DMS 273 treated with DMSO at 0.1 percent for 48 hours (cell line): ENCODE measurements around the gene SNRPD2.
"Not testable (repeated sequence)": the region's sequence is repeated elsewhere in the genome, so short reads cannot be mapped to it uniquely, and the experiment has no call there.

Source experiments
- DNase-seq: peaks from one replicate; lab custom pipeline; 2025; lab: John Stamatoyannopoulos, UW

The SNRPD2 gene

DNA sequence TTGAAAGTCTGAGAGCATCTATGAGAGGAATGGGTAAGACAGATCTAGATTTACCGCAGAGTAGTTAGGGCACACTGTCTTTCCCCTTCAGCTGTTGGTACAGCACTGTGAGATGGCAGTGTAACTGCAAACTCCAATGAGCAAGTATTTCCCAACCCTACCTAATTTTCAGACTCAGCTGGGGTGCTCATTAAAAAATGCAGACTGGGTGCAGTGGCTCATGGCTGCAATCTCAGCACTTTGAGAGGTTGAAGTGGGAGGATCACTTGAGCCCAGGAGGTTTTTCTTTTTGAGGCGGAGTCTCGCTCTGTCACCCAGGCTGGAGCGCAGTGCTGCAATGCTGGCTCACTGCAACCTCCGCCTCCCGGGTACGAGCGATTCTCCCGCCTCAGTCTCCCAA is 13.4 kb upstream of the SNRPD2 start:
- DNase-seq: no peak

DNA sequence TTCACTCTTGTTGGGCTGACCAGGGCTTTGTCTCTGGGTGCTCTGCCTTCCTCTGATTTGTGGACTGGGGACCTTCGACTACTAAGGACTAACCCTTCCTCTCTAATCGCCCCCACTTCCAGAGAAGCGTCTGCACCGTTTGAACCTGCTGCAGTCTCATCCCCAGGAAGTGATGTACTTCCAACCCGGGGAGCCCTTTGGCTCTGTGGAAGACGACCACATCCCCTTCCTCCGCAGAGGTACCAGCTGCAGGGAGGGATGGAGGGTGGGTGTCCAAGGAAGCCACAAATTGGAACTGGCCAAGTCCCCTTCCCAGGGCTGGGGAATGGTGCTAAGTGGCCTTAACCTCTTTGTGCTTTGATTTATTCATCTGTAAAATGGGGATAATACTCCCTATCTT is 9.9 kb upstream of the SNRPD2 start:
- DNase-seq: no peak

DNA sequence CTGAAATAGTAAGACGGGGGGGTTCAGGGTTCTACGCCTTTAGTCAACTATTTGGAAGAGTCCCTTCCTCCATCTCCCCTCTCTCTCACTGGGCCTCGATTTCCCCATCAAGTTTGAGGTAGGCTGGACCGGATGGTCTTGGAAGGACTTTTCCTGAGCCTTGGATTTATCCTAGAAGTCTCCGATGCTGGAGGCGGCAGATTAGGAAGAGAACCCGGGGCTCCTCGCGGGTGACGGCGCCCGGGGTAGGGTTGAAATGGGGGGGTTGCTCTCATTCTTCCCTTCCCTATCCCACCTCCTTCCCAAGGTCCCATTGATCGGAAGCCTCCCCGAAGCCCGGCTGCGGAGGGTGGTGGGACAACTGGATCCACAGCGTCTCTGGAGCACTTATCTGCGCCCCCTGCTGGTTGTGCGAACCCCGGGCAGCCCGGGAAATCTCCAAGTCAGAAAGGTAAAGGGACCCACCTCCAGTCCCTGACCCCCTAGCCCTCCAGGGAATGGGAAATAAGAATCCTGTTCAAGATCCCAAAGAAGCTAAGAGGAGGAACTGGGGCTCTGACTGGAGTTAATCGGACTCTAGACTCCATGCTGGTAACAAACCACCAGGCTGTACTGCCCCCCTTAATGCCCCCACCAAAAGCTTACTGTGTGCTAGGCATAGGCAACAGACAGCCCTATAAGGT is 1.5 kb upstream of the SNRPD2 start:
- peak; percentile 19 for DNase-seq

DNA sequence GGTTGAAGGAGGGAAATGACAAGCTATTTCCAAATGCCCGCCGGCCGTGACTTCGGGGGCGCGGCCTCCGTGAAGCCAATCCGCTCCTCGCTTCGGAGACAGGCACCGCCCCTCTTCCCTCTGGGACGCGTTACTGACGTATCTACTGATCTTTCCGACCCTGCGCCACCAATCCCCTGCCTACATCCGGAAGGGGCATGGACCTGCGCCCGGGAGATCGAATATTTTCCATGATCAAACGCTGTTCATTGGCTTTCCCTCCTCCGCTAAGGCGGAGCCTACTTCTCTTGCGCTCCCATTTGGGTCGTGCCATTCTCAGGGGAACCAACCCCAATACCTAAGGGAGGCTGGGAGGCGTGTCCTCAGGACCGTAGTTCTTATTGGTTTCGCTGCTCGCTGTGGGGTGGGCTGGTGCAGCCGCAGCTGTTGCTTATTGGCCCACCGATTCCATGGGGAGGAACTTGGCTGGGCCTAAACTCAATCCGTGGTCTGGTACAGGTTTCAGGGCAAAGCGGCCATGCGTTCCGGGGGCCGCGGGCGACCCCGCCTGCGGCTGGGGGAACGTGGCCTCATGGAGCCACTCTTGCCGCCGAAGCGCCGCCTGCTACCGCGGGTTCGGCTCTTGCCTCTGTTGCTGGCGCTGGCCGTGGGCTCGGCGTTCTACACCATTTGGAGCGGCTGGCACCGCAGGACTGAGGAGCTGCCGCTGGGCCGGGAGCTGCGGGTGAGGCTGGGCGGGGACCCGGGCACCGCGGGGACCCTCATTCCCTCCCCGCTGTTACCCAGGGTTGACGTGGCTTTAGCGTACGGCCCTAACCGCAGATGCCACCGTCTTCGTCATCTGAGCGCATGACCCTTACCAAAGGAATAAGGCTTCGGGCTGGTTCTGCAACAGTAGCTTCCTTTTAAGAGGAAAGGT is 693 bp upstream of the SNRPD2 start, which contains the start of gene QPCTL:
Gene QPCTL (plus strand): TSS at position 480 of the 919 bp plus-strand sequence. CDS start 38 bp downstream, at position 518.
- peak; percentile 99 for DNase-seq

DNA sequence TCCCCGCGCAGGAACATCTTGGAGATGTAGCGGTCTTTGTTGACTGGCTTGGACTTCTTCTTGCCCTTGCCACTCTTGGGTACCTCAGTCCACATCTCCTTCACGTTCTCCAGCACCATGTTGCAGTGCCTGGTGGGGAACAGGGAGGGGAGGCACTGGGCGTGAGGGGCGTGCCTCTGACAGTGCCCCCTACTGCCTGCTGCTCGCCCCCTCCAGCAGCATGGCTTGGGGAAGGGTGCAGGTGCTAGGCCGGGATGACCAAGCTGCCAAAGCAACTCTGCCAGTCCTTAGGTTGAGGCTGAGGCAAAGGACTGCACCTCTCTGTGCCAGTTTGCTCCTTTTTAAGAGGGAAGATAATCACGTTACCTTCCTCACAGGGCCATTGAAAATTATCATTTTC is 4.2 kb downstream of the SNRPD2 start:
- no peak for DNase-seq

DNA sequence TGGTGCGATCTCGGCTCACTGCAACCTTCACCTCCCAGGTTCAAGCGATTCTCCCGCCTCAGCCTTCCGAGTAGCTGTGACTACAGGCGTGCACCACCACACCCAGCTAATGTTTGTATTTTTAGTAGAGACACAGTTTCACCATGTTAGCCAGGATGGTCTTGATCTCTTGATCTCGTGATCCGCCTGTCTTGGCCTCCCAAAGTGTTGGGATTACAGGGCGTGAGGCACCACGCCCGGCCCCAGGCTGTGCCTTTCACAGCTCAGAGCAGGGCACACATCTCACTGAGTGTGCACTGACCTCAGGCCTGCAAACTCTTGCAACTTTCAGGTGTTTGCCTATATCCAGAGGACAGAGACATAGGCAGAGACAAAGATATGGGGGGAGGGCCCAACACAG is 6.7 kb downstream of the SNRPD2 start:
- DNase-seq: not testable (repeated sequence)

DNA sequence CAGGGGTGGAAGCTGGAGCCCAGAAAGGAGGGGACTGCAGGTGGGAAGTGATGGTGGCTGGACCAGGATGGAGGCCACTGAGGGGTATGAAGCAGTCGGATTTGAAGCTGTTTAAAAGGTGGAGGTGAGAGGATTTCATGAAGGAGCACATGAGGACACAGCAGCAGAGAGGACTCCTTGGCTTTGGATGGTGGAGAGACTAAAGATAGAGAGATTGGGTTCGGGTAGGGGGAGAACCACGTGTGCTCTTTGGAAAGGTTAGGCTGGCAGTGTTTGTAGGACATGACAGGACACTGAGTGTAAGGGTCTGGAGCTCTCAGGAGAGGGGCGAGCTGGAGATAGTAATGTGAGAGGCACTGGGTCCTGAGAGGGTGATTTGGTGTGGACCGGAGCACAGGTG is 8.8 kb downstream of the SNRPD2 start:
- no peak for DNase-seq

DNA sequence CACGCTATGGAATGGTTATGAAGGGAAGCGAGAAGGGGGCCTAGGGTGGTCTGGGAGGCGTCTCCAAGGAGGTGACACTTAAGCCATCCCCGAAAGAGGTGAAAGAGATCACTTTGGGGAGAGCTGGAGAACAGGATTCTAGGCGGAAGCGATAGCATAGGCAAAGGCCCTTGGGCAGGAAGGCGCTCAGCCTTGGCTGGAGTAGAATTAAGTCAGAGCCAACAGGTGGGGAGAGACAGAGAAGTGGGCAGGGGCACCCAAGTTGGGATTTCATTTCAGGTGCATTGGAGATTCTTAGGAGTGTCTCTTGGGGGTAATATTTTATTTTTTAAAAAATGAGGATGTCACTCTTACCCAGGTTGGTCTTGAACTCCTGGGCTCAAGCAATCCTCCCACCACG is 9.6 kb downstream of the SNRPD2 start:
- no peak for DNase-seq

DNA sequence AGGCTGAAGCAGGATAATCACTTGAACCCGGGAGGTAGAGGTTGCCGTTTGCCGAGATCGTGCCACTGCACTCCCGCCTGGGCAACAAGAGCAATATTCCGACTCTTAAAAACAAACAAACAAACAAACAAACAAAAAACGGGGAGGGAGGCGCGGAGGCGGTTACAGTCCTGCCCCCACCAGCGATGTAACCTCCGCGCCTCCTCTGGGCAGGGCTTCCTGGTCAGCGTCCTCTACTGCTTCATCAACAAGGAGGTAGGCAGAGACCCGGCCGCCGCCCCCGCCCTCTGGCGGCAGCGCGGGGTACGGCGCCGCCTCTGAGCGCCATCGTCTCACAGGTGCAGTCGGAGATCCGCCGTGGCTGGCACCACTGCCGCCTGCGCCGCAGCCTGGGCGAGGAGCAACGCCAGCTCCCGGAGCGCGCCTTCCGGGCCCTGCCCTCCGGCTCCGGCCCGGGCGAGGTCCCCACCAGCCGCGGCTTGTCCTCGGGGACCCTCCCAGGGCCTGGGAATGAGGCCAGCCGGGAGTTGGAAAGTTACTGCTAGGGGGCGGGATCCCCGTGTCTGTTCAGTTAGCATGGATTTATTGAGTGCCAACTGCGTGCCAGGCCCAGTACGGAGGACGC is 10.2 kb downstream of the SNRPD2 start:
- peak; percentile 69 for DNase-seq

DNA sequence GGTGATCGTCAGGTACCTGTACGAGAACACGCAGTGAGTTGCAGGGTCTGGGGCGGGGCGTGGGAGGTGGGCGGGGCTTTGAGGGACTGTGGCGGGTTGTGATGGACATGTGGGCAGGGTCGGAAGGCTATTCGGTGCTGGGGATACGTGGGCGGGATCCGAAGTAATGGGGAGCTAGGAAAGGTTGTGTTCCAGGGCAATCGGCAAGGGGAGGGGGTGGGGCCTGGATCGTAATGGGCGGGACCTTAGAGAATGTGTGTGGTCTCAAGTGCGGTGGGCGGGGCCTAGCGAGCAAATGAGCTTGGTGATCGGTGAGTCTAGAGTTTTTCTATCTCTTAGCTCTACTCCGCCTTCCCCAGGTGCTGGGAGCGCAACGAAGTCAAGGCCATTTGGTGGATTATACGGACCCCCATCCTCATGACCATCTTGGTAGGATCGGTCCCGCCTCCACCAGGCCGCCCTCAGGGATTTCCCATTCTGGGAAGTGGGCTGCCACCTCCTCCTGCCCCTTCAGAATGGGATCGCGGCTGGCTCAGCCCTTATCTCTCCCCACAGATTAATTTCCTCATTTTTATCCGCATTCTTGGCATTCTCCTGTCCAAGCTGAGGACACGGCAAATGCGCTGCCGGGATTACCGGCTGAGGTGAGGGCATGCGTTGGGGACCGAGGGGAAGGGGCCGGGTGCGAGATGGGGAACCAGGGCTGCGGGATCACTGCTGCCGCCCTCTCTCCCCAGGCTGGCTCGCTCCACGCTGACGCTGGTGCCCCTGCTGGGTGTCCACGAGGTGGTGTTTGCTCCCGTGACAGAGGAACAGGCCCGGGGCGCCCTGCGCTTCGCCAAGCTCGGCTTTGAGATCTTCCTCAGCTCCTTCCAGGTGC is 14.2 kb downstream of the SNRPD2 start:
- DNase-seq: peak; percentile 83

DNA sequence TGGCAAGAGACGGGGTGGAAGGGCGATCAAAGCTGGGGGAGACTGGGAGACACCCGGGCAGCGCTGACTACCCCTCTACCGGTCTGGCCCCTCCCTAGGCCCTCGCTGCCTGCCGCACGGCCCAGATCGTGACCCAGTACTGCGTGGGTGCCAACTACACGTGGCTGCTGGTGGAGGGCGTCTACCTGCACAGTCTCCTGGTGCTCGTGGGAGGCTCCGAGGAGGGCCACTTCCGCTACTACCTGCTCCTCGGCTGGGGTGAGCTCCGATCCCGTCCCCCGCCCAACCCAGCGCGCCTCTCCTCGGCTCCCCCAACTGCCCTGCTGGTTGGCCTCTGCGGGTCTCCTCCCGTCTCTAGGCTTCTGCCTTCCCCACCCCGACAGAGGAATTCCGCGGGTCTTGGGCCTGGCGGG is 14.9 kb downstream of the SNRPD2 start:
- DNase-seq: no peak

DNA sequence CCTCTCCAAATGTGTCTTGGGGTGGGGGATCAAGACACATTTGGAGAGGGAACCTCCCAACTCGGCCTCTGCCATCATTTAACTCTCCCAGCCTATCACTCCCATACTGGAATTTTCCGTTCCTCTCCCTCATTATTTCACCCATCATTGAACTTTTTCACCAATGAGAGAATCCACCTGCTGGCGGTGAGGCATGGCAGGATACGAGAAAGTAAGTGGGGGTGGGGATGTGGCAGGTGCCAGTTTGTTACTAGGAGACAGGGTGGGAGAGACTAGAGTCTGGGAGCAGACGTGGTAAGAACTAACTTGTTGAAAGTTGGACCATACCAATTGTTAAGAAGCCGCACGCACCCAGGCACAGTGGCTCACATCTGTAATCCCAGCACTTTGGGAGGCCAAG is 16.8 kb downstream of the SNRPD2 start:
- no peak for DNase-seq

DNA sequence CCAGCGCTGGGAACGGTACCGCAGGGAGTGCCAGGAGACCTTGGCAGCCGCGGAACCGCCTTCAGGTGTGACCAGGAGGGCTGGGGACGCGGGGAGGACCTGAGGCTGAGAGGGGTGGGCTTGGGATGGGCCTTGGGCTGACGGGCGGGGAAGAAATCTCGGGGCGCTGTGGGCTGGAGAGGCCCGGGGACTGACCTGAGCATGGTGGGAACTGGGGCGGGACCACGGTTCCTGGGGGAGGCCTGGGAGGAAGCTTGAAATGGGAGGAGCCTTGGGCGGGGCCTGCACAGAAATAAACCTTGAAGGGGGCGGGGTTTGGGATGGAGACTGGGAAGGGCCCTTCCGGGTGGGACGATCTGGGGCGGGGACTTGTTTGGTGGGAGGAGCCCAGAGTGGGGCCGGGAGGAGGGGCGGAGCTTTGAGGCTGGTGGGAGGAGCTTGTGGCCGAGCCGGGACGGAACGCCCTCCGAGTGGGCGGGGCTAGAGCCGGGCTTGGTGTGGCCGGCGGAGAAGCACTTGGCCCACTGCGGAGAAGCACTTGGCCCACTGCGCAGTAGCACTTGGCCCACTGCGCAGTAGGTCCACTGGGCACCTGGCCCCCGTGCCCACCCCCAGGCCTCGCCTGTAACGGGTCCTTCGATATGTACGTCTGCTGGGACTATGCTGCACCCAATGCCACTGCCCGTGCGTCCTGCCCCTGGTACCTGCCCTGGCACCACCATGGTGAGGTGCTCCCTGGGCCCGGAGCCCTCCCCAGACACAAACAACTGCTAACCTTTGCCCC is 20.9 kb downstream of the SNRPD2 start:
- no peak for DNase-seq

DNA sequence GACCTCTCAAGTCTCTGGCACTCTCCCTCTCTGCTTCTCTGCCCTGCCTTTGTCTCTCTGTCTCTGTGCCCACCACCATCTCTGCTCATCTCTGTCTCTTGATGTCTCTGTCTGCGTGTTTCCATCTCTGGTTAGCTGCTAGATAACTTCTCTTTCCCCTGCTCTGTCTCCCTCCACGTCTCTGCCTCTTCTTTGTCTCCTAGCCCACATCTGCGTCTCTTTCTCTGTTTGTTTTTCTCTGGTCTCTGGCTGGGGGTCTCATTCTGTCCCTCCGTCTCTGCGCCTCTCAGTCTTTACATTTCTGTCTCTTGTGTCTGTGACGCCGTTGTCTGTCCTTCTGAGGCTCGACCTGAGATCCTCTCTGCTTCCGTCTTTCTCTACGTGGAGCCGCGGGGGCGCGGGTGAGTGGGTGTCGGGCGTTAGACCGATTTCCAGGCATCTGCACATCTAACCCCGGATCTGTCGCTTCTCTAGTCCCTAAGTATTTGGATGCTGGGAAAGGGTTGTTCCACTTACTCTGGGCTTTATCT is 23.3 kb downstream of the SNRPD2 start:
- no peak for DNase-seq

DNA sequence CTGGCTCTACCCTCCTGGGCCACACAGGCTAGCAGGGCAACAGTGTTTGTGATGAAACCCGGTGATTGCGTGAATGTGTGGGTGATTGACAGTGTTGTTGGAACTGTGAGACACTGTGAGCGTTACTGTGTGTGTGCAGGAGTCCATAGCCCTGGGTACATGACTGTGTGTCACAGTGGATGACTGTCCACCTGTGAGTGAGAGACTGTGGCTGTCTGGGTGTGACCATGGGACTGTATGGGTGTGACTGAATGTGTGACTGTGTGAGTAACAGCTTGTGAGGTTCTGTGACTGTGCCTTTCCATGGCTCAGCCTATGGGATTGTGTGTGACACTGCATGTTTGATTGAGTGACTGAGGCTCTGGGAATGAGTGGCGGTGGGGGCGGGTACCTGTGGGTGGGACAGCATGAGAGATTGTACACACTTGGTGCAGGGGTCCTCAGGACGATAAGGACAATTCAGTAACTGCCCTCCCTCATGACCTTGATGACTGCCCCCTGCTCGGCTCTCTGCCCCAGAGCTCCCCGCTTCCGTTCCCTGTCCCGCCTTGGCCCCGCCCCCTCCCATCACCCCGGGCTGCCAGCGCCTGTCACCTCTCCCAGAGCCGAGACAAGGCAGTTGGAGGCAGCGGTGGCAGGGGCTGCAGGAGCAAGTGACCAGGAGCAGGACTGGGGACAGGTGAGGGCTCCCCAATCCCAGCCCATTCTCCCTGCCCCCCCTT is 24.0 kb downstream of the SNRPD2 start, which contains the start of gene GIPR:
Gene GIPR (plus strand): TSS at position 602 of the 722 bp plus-strand sequence. CDS start 1,300 bp downstream, outside the sequence.
- DNase-seq: no peak

DNA sequence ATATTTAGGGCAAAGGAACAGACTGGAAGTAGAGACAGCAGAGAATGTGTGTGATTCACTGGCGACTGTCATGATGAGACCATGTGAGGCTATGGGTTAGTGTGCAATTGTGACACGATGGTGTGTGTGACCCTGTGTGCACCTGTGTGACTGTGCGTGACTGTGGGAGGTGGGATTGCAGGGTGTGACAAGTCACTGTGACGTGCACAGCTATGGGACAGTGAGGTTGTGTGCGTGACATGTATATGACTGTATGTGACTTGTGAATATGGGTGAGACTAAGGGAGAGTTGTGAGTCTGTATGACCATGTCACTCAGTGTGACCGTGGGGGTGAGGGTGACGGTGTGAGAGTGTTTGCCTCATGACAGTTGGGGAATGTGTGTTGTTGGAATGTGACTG is 27.2 kb downstream of the SNRPD2 start:
- no peak for DNase-seq

DNA sequence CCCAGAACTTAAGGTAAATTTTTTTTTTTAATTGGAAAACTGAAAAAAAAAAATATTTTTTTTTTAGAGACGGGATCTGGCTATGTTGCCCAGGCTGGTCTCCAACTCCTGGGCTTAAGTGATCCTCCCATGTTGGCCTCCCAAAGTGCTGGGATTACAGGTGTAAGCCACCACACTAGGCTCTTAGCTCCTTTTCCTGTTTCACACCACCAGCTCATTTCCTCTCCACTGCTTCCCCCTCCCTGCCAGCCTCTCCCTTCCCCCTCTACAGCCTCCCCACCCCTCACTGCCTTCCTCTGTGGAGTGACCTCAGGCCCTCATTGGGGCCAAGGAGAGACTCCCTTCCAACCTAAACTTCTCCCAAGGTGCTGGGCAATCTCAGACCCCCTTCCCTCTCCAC is 28.0 kb downstream of the SNRPD2 start:
- no peak for DNase-seq

DNA sequence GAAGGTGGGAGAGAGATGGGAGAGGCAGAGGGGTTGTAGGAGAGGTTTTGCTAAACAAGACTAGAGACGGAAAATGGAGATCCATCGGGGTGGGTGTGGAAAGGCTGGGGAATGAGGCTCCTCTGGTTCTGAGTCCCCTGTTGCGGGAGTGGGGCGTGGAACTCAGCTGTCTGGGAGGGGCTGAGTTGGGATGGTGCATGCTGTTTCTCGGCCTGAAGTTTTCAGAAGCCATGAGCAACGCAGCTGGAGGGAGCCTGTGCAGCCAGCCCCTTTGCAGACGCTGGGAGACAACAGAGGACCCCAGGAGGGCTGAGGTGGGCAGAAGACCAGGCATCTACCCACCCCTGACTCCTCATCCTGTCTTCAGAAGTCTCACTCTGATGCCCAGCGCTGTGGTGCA is 31.1 kb downstream of the SNRPD2 start:
- no peak for DNase-seq

DNA sequence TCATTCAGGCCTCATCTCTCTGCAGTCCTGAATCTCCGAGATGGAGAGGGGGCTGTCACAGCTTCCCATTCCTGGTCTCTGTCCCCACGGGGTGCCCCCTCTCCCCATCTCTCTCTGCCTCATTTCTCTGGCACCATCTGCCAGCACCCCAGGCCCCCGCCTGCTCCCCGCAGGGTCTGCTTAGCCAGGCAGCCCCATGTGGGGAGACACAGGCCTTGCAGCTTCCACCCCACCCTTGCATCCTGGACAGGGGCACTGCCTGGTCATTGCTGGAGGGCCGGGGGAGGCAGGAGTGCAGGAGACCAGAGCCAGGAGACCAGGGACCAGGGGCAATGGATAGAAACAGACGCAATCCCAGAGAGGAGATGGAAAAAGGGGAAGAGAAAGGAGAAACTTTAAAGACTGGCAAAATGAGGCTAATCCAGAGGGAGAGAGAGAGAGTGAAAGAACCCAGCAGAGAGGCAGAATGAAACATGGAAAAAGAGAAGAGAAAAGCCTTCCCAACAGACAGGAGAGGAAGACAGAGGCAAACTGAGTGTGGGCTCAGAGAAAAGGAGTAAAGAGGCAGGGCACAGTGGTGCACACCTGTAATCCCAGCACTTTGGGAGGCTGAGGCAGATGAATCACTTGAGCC is 32.5 kb downstream of the SNRPD2 start:
- no peak for DNase-seq
